PC-9 (cell line): ENCODE data around the gene OSM. TPM values are rescaled to one million over a fixed set of nuclear protein-coding genes. Genes with fewer than 3 reads are reported as not detected.
A peak's percentile ranks its signal among the peaks of the same experiment; 100 is the strongest.

Experiments
- Bru-seq: library from RNA; stranded (reverse); fragments of 400-500 nt; gene quantifications from one replicate; lab custom pipeline; 2021; lab: Mats Ljungman, UMichigan
- BruChase-seq, 2 experiments: library from RNA; stranded (reverse); fragments of 400-500 nt; gene quantifications; one replicate each; lab custom pipeline; 2021; lab: Mats Ljungman, UMichigan
- BruUV-seq: library from RNA; stranded (reverse); fragments of 400-500 nt; replicated peaks from 2 replicates; lab custom pipeline; 2021; lab: Mats Ljungman, UMichigan
- CTCF ChIA-PET: fragments of 300-600 bp; sonication (Branson Sonifier 250); formaldehyde crosslinking; loops from one replicate; lab custom pipeline; 2022; ENCODE audit warnings: antibody characterized with exemption; lab: Charles Lee
- POLR2A ChIA-PET: fragments of 300-600 bp; sonication (Branson Sonifier 250); formaldehyde crosslinking; loops from one replicate; lab custom pipeline; 2022; ENCODE audit warnings: antibody characterized with exemption; ENCODE audit not compliant: unreplicated experiment; lab: Charles Lee
- DNase-seq, 2 experiments: peaks; one replicate each; pipeline versions ENCODE4 v3.0.0 to v3.0.0-alpha.2; 2015 to 2022; ENCODE audit warnings: mixed read lengths in 1 of 2
- H2AFZ ChIP-seq: fragments of 200-600 bp; sonication (generic); 2 replicates; pipeline ENCODE4 v1.8.1; 2017; ENCODE audit warnings: antibody characterized with exemption
- H3F3A ChIP-seq: fragments of 200-600 bp; sonication (generic); 2 replicates; pipeline ENCODE4 v1.8.1; 2017; ENCODE audit warnings: antibody characterized with exemption, mild to moderate bottlenecking, low read depth; ENCODE audit not compliant: insufficient read depth
- H3K27ac ChIP-seq: fragments of 200-600 bp; sonication (generic); 2 replicates; pipeline ENCODE4 v1.6.1; 2016; ENCODE audit warnings: mixed run types
- H3K27me3 ChIP-seq: fragments of 200-600 bp; sonication (generic); 2 replicates; pipeline ENCODE4 v1.6.1; 2016; ENCODE audit warnings: low read depth, mixed run types; ENCODE audit not compliant: insufficient read depth
- H3K36me3 ChIP-seq: fragments of 200-600 bp; sonication (generic); 2 replicates; pipeline ENCODE4 v1.6.1; 2016; ENCODE audit warnings: low read depth, mixed run types
- H3K4me1 ChIP-seq: fragments of 200-600 bp; sonication (generic); replicated peaks from 2 replicates; pipeline ENCODE4 v1.6.1; 2016; ENCODE audit warnings: mixed run types; ENCODE audit not compliant: insufficient read depth
- H3K4me2 ChIP-seq: fragments of 200-600 bp; sonication (generic); 2 replicates; pipeline ENCODE4 v1.6.1; 2017; ENCODE audit warnings: mixed run types
- H3K4me3 ChIP-seq: fragments of 200-600 bp; sonication (generic); 2 replicates; pipeline ENCODE4 v1.6.1; 2016; ENCODE audit warnings: mixed run types
- H3K79me2 ChIP-seq: fragments of 200-600 bp; sonication (generic); 2 replicates; pipeline ENCODE4 v1.6.1; 2017; ENCODE audit warnings: low read depth, mixed run types
- H3K9me2 ChIP-seq: fragments of 200-600 bp; sonication (generic); 2 replicates; pipeline ENCODE4 v1.8.1; 2017; ENCODE audit warnings: mild to moderate bottlenecking; ENCODE audit not compliant: insufficient read depth
- H3K9me3 ChIP-seq: fragments of 200-600 bp; sonication (generic); 2 replicates; pipeline ENCODE4 v1.8.1; 2016; ENCODE audit warnings: low read depth; ENCODE audit not compliant: insufficient read depth
- H4K20me1 ChIP-seq: fragments of 200-600 bp; sonication (generic); 2 replicates; pipeline ENCODE4 v1.8.1; 2017; ENCODE audit not compliant: insufficient read depth
- CTCF ChIP-seq: fragments of 200-600 bp; sonication (generic); conservative IDR thresholded peaks from 2 replicates; pipeline ENCODE4 v1.6.1; 2017; ENCODE audit warnings: mixed run types, antibody characterized with exemption, mild to moderate bottlenecking, moderate library complexity
- EZH2 ChIP-seq: fragments of 200-600 bp; sonication (generic); IDR thresholded peaks from 2 replicates; pipeline ENCODE4 v1.8.0; 2017; ENCODE audit warnings: antibody characterized with exemption, low read depth
- intact Hi-C: fragments of 100-400 bp; cut with micrococcal nuclease; formaldehyde crosslinking; loops from one replicate; pipeline ENCODE4 v1.10.0; 2022; ENCODE audit not compliant: unreplicated experiment
- long read RNA-seq: library from polyadenylated mRNA; stranded (forward); transcript quantifications from one replicate; pipeline ENCODE4 v2.0.0, GENCODE V29; 2022
- total RNA-seq: library from RNA; stranded (reverse); gene quantifications from 2 replicates; pipeline ENCODE4 v1.2.3, GENCODE V29; 2021

OSM gene
- total RNA-seq, result not detected in 2 replicates
- not detected for Bru-seq, nascent RNA
- percentile 11 among the genes with signal in this experiment for BruChase-seq, experiment 1, labeled RNA remaining after a 2-hour chase
- percentile 17 among the genes with signal in this experiment for BruChase-seq, experiment 2, labeled RNA remaining after a 6-hour chase
- long read RNA-seq, result 0 reads

GRCh38 chr22:30266445-30267381 lies at the start of gene OSM:
TSS of gene OSM (minus strand) at chr22:30266851. CDS start at chr22:30266799, 52 bp downstream.
- H3K9me3 ChIP-seq, result no peaks in the 10 kb centered on the region
- H3K4me3 ChIP-seq, result no peak within 1 kb of the TSS
- no peak for TF ChIP-seq EZH2
- no peak for TF ChIP-seq CTCF
- H3K4me1 ChIP-seq, result peaks cover 18% of the 10 kb centered on the region
- no peaks in the 10 kb centered on the region for H3K79me2 ChIP-seq
- H3K36me3 ChIP-seq, result no peaks in the 10 kb centered on the region
- no peaks in the 10 kb centered on the region for H3K27me3 ChIP-seq
- H4K20me1 ChIP-seq, result no peaks in the 10 kb centered on the region
- no peak for DNase-seq
- POLR2A ChIA-PET, result no interaction called here
- H3K9me2 ChIP-seq, result no peaks in the 10 kb centered on the region
- no TSS peak for BruUV-seq
- CTCF ChIA-PET, result no interaction called here
- H2AFZ ChIP-seq, result no peak within 1 kb of the TSS
- peaks cover 15% of the 10 kb centered on the region; the same call in 1 of the 2 replicates for H3F3A ChIP-seq
- H3K4me2 ChIP-seq, result no peak within 1 kb of the TSS
- intact Hi-C loops, result loop anchor here (10.0 kb wide), 1 partner anchor 338 kb away; the partner anchor contains the start of gene TCN2
- no peak within 1 kb of the TSS for H3K27ac ChIP-seq

GRCh38 chr22:30315962-30316576 lies 49.4 kb upstream of the OSM start:
- H3K4me2 ChIP-seq, result no peak overlapping the region
- peaks cover 45% of the 10 kb centered on the region for H3F3A ChIP-seq
- peaks cover 9% of the 10 kb centered on the region for H4K20me1 ChIP-seq
- H3K36me3 ChIP-seq, result no peaks in the 10 kb centered on the region
- intact Hi-C loops, result no loop called here
- H3K79me2 ChIP-seq, result peaks cover 71% of the 10 kb centered on the region
- H3K4me1 ChIP-seq, result peaks cover 47% of the 10 kb centered on the region
- ChIA-PET CTCF (no interaction called here), POLR2A (interaction anchor here (0.6 kb wide), 1 partner anchor 9 kb away, joined by 5 read pairs; no protein-coding TSS in a partner anchor)
- H3K9me2 ChIP-seq, result no peaks in the 10 kb centered on the region
- H2AFZ ChIP-seq, result no peak overlapping the region
- H3K9me3 ChIP-seq, result no peaks in the 10 kb centered on the region
- no peak overlapping the region for H3K4me3 ChIP-seq
- BruUV-seq, result no TSS peak
- TF ChIP-seq CTCF (no peak), EZH2 (no peak)
- H3K27me3 ChIP-seq, result no peaks in the 10 kb centered on the region
- no peak for DNase-seq
- H3K27ac ChIP-seq, result no peak overlapping the region

GRCh38 chr22:30314915-30315314 lies 48.3 kb upstream of the OSM start:
- peaks cover 58% of the 10 kb centered on the region for H3K4me1 ChIP-seq
- no peaks in the 10 kb centered on the region for H3K27me3 ChIP-seq
- DNase-seq, result no peak
- ChIA-PET CTCF (no interaction called here), POLR2A (no interaction called here)
- H3K79me2 ChIP-seq, result peaks cover 73% of the 10 kb centered on the region
- peaks cover 57% of the 10 kb centered on the region for H3F3A ChIP-seq
- H3K9me3 ChIP-seq, result no peaks in the 10 kb centered on the region
- H4K20me1 ChIP-seq, result peaks cover 13% of the 10 kb centered on the region
- H3K27ac ChIP-seq, result peak overlapping the region; percentile 26; the same call in 1 of the 2 replicates
- no peaks in the 10 kb centered on the region for H3K9me2 ChIP-seq
- TF ChIP-seq CTCF (no peak), EZH2 (no peak)
- H2AFZ ChIP-seq, result no peak overlapping the region
- H3K36me3 ChIP-seq, result no peaks in the 10 kb centered on the region
- no peak overlapping the region for H3K4me3 ChIP-seq
- intact Hi-C loops, result no loop called here
- no TSS peak for BruUV-seq
- no peak overlapping the region for H3K4me2 ChIP-seq
